Thoracic aorta (tissue), 2 donors: ENCODE results near the gene RFX4. TPM values are rescaled to one million over a fixed set of nuclear protein-coding genes. Genes with fewer than 3 reads are reported as not detected.

Experiments used
- ATAC-seq: fragments of 150-250 bp; one replicate; pipeline ENCODE4 v1.8.0; 2017; ENCODE audit warnings: low read depth; ENCODE audit not compliant: insufficient number of reproducible peaks, low FRiP score
- DNase-seq: peaks from one replicate; pipeline ENCODE4 v3.0.0-alpha.2; 2020; ENCODE audit warnings: low spot score
- H3K27ac ChIP-seq, 2 donors: fragments of 200-600 bp; sonication (generic); 1 replicate in 1 of 2; 2 replicates in 1 of 2; pipeline ENCODE4 v1.5.1; 2016; ENCODE audit warnings: mild to moderate bottlenecking in 2 of 2, moderate library complexity in 2 of 2
- H3K27me3 ChIP-seq: fragments of 200-600 bp; sonication (generic); replicated peaks from 2 replicates; pipeline ENCODE4 v1.6.0; 2016; ENCODE audit warnings: mild to moderate bottlenecking; ENCODE audit not compliant: insufficient read depth
- H3K36me3 ChIP-seq: fragments of 200-600 bp; sonication (generic); one replicate; pipeline ENCODE4 v1.5.1; 2016
- H3K4me1 ChIP-seq, 2 donors: fragments of 200-600 bp; sonication (generic); 1 replicate in 1 of 2; 2 replicates in 1 of 2; pipeline versions ENCODE4 v1.5.1 to v1.6.0; 2016; ENCODE audit warnings: low read depth in 2 of 2, mild to moderate bottlenecking in 1 of 2; ENCODE audit not compliant: control insufficient read depth in 1 of 2
- H3K4me3 ChIP-seq: fragments of 200-600 bp; sonication (generic); 2 replicates; pipeline ENCODE4 v1.5.1; 2016; ENCODE audit warnings: mild to moderate bottlenecking
- H3K9me3 ChIP-seq: fragments of 200-600 bp; sonication (generic); 2 replicates; pipeline ENCODE4 v1.5.1; 2016
- CTCF ChIP-seq: fragments of 200-600 bp; sonication (generic); IDR thresholded peaks from one replicate; pipeline ENCODE4 v1.5.1; 2019; ENCODE audit warnings: antibody characterized with exemption
- total RNA-seq, 2 donors: library from RNA; depleted of rRNA; stranded (reverse); fragments of >200 nt; gene quantifications; one replicate each; pipeline versions ENCODE4 v1.1.0 to v1.2.3, GENCODE V29; 2016

RFX4 gene
- total RNA-seq, 2 donors from 2014 or later, result not detected

- Histone ChIP-seq H3K27me3 (no peaks in the 10 kb centered on the region), H3K4me3 (no peak overlapping the region), H3K27ac (no peak overlapping the region), H3K9me3 (no peaks in the 10 kb centered on the region), H3K4me1 (peaks cover 15 to 24% of the 10 kb centered on the region in 2 donors), H3K36me3 (peaks cover 5% of the 10 kb centered on the region)
- DNase-seq (no peak), ATAC-seq (no peak)
- TF ChIP-seq CTCF, result no peak
Measured at GRCh38 chr12:106780010-106780631, 197.3 kb downstream of the RFX4 start.

- DNase-seq, result no peak
- no peak for ATAC-seq
Measured at GRCh38 chr12:106782619-106783018, 199.8 kb downstream of the RFX4 start.

GRCh38 chr12:106783515-106783914 is 200.7 kb downstream of the RFX4 start:
- DNase-seq, result no peak
- TF ChIP-seq CTCF, result no peak

More at GRCh38 chr12:106782619-106783018, 199.8 kb downstream of the RFX4 start:
- H3K27me3 ChIP-seq, result no peaks in the 10 kb centered on the region
- H3K4me3 ChIP-seq, result no peak overlapping the region
- H3K4me1 ChIP-seq, result peaks cover 8 to 14% of the 10 kb centered on the region in 2 donors
- H3K9me3 ChIP-seq, result no peaks in the 10 kb centered on the region
- peaks cover 5% of the 10 kb centered on the region for H3K36me3 ChIP-seq
- TF ChIP-seq CTCF, result no peak
- no peak overlapping the region for H3K27ac ChIP-seq

GRCh38 chr12:106790020-106790419 is 207.2 kb downstream of the RFX4 start:
- H3K9me3 ChIP-seq, result no peaks in the 10 kb centered on the region
- no peaks in the 10 kb centered on the region for H3K4me1 ChIP-seq
- ATAC-seq (no peak), DNase-seq (no peak)
- no peak overlapping the region for H3K27ac ChIP-seq
- TF ChIP-seq CTCF, result no peak
- H3K36me3 ChIP-seq, result peaks cover under 1% of the 10 kb centered on the region
- no peaks in the 10 kb centered on the region for H3K27me3 ChIP-seq
- H3K4me3 ChIP-seq, result no peak overlapping the region

More at GRCh38 chr12:106783515-106783914, 200.7 kb downstream of the RFX4 start:
- Histone ChIP-seq H3K9me3 (no peaks in the 10 kb centered on the region), H3K4me3 (peak overlapping the region; percentile 52), H3K4me1 (peaks cover 8 to 14% of the 10 kb centered on the region in 2 donors), H3K27ac (no peak overlapping the region), H3K27me3 (no peaks in the 10 kb centered on the region), H3K36me3 (peaks cover 5% of the 10 kb centered on the region)
- no peak for ATAC-seq

- no peaks in the 10 kb centered on the region for H3K4me1 ChIP-seq
- DNase-seq (no peak), ATAC-seq (no peak)
- no peak overlapping the region for H3K27ac ChIP-seq
- no peaks in the 10 kb centered on the region for H3K9me3 ChIP-seq
- H3K4me3 ChIP-seq, result no peak overlapping the region
- TF ChIP-seq CTCF, result no peak
- H3K27me3 ChIP-seq, result no peaks in the 10 kb centered on the region
- H3K36me3 ChIP-seq, result no peaks in the 10 kb centered on the region
Measured at GRCh38 chr12:106791531-106791930, 208.7 kb downstream of the RFX4 start.
